Inflammatory macrophage treated with lipopolysaccharide for 1 hour (primary cell): ENCODE results near the gene NKX1-1.

Experiments
- DNase-seq, 2 donors: peaks; one replicate each; pipeline ENCODE4 v3.0.0-alpha.2; 2020 to 2022

The NKX1-1 gene

GRCh38 chr4:1356181-1356998, 49.9 kb downstream of the NKX1-1 start:
- DNase-seq: peak in 1 of 2 donors; percentile 75

GRCh38 chr4:1355378-1355777, 50.9 kb downstream of the NKX1-1 start:
- no peak for DNase-seq

- no peak for DNase-seq
Observed at GRCh38 chr4:1354983-1355275, 51.3 kb downstream of the NKX1-1 start.

GRCh38 chr4:1354136-1354982, 51.9 kb downstream of the NKX1-1 start:
- no peak for DNase-seq

GRCh38 chr4:1353186-1354055, 52.8 kb downstream of the NKX1-1 start:
- DNase-seq: no peak
